GM18951 (cell line): Measurements from ENCODE around the gene PRR22.

Source experiments
- POLR2A ChIP-seq: IDR thresholded peaks from 4 replicates; pipeline ENCODE4 v1.6.1; 2011; ENCODE audit warnings: mild to moderate bottlenecking; ENCODE audit not compliant: insufficient read length, insufficient read depth; ENCODE audit errors: extremely low read depth
- in situ Hi-C: fragments of 300-500 bp; cut with MboI; formaldehyde crosslinking; loops from one replicate; pipeline ENCODE4 v1.12.0; 2022; ENCODE audit warnings: low sequenced_read_pairs, mixed read lengths, inconsistent platforms; ENCODE audit not compliant: unreplicated experiment

PRR22 gene

DNA sequence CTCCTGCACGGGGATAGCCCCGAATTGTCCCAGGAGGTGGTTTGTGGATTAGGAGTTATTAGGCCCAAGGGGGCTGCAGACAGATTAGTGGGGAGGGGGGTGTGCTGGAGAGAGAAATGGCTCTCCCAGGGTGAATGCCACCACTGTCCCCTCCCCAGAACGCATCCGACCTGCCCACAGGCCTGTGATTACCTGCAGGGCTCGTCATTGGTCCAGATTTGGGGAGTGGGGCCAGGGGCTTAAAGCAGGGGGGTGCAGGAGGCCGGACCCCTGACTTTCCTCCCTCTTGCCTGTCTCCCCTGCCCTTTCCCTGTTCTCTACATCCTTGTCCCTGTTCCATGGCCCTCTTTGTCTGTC, 21.6 kb upstream of the PRR22 start:
- in situ Hi-C loops: no loop called here
- no peak for TF ChIP-seq POLR2A

- no peak for TF ChIP-seq POLR2A
- in situ Hi-C loops: no loop called here
These were observed 21.1 kb upstream of the PRR22 start for GRCh38 chr19:5805462-5806132.

GRCh38 chr19:5804516-5805461, 20.2 kb upstream of the PRR22 start, which contains the start of gene NRTN:
TSS of gene NRTN (plus strand) at chr19:5805067. CDS start at chr19:5824166, 19,099 bp downstream.
- in situ Hi-C loops: no loop called here
- TF ChIP-seq POLR2A: no peak

- TF ChIP-seq POLR2A: no peak
- in situ Hi-C loops: no loop called here
These were observed 19.4 kb upstream of the PRR22 start for GRCh38 chr19:5803752-5804515.

- TF ChIP-seq POLR2A: no peak
- in situ Hi-C loops: no loop called here
These were observed 18.9 kb upstream of the PRR22 start for GRCh38 chr19:5803441-5803751.

- in situ Hi-C loops: no loop called here
- no peak for TF ChIP-seq POLR2A
These were observed 17.5 kb upstream of the PRR22 start for GRCh38 chr19:5801796-5802619.

DNA sequence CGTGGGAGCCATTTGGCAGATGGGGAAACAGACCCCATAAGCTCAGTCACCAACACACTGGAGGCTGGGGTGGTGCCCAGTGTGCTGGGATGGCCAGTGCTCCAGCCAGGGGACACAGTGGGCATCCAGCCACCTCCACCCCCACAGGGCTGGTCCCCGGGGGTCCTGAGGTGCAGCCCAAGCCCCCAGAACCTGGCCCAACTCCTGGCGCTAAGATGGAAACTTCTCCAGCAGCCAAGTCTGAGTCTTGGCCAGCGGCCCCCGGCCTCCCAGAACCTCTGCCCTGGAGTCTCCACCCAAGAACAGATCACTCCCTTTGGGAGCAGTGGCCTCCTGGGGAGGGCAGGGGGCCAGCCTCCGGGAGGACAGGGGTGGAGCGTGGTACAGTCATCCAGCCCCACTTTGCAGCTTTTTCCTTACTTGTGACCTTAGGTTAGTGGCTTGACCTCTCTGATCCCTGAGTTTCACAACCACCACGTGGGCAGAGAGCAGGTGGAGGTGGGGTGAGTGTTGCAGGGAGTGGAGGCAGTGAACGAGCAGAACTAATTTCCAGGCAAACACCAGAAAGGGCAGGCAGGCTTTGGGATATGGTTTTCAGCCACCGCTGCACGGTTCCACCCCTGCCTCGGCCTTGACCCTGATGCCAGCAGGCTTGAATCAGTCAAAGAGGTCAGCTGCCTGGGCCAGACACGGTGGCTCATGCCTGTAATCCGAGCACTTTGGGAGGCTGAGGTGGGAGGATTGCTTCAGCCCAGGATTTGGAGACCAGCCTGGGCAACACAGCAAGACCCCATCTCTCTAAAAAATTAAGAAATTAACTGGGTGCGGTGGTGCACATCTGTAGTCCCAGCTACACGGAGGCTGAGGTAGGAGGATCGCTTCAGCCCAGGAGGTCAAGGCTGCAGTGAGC, 16.1 kb upstream of the PRR22 start:
- in situ Hi-C loops: no loop called here
- no peak for TF ChIP-seq POLR2A

GRCh38 chr19:5799247-5800241, 15.0 kb upstream of the PRR22 start:
- no peak for TF ChIP-seq POLR2A
- in situ Hi-C loops: no loop called here

DNA sequence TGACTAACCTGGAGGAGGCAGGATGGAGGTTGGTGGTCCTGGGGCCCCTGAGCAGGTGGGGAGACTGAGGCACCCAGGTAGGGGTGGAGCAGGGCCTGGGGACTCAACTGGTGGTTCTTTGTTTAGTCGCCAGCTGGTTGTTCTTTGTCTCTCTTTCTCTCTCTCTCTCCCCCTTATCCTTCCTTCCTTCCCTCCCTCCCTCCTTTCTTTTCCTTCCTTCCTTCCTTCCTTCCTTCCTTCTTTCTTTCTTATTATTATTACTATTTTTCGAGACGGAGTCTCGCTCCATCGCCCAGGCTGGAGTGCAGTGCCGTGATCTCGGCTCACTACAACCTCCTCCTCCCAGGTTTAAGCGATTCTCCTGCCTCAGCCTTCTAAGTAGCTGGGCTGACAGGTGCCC, 13.7 kb upstream of the PRR22 start:
- in situ Hi-C loops: no loop called here
- no peak for TF ChIP-seq POLR2A

GRCh38 chr19:5795382-5795919, 10.9 kb upstream of the PRR22 start:
- no peak for TF ChIP-seq POLR2A
- in situ Hi-C loops: no loop called here

DNA sequence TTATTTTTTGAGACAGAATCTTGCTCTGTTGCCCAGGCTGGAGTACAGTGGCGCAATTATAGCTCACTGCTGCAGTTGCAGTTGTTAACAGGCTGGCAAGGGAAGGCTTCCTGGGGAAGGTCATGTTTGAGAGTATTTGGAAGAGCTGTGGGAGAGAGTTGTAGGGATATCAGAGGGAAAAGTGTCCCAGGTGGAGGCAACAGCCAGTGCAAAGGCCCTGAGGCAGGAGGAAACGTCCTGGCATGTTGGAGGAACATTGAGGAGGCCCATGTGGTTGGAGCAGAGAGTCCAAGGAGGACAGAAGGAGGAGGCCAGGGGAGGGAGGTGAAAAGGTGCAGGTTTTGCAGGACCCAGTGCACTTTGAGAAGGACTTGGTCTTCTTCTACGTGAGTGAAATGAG, 8.6 kb upstream of the PRR22 start:
- TF ChIP-seq POLR2A: no peak
- in situ Hi-C loops: no loop called here

DNA sequence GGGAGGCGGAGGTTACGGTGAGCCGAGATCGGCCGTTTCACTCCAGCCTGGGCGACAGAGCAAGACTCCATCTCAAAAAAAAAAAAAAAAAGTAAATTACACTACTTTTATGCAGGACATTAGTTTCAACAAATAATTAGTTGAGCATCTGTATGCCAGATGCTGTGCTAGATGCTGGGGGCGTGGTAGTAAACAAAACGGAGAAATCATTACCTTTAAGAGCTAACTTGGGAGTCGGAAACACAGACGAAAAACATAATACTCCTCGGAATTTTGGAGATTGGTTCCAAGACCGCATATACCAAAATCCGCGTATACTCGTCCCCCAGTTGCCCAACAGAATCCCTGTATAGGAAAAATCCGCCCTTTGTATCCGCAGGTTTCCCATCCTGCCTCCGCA, 7.7 kb upstream of the PRR22 start:
- in situ Hi-C loops: no loop called here
- TF ChIP-seq POLR2A: no peak
